Inferior parietal cortex (tissue), 1 donor: ENCODE data around the gene ATP6V0E2.
A peak's percentile ranks its signal among the peaks of the same experiment; 100 is the strongest.
"Not testable (repeated sequence)": the region's sequence is repeated elsewhere in the genome, so short reads cannot be mapped to it uniquely, and the experiment has no call there.

Source experiments
- DNase-seq: peaks from one replicate; pipeline ENCODE4 v3.0.0-alpha.2; 2016; ENCODE audit errors: extremely low spot score

ATP6V0E2 gene

GRCh38 chr7:149873074-149873969 lies at the start of gene ATP6V0E2:
TSS of gene ATP6V0E2 (plus strand) at chr7:149873969. CDS start at chr7:149874066, 97 bp downstream.
- peak; percentile 95 for DNase-seq

GRCh38 chr7:149824301-149824741 lies 49.4 kb upstream of the ATP6V0E2 start:
- no peak for DNase-seq

- no peak for DNase-seq
Measured at GRCh38 chr7:149824748-149825566, 48.8 kb upstream of the ATP6V0E2 start.

- DNase-seq = no peak
Measured at GRCh38 chr7:149825567-149826343, 48.0 kb upstream of the ATP6V0E2 start.

GRCh38 chr7:149826344-149827088 lies 47.3 kb upstream of the ATP6V0E2 start:
- no peak for DNase-seq

GRCh38 chr7:149827089-149827981 lies 46.4 kb upstream of the ATP6V0E2 start:
- no peak for DNase-seq

- no peak for DNase-seq
Measured at GRCh38 chr7:149828357-149829309, 45.1 kb upstream of the ATP6V0E2 start.

GRCh38 chr7:149830527-149830926 lies 43.2 kb upstream of the ATP6V0E2 start:
- DNase-seq = not testable (repeated sequence)

GRCh38 chr7:149830997-149831740 lies 42.6 kb upstream of the ATP6V0E2 start:
- no peak for DNase-seq

- DNase-seq = no peak
Measured at GRCh38 chr7:149831741-149832219, 42.0 kb upstream of the ATP6V0E2 start.

- DNase-seq = no peak
Measured at GRCh38 chr7:149832332-149833041, 41.3 kb upstream of the ATP6V0E2 start.

- DNase-seq = no peak
Measured at GRCh38 chr7:149833495-149834130, 40.2 kb upstream of the ATP6V0E2 start.

- no peak for DNase-seq
Measured at GRCh38 chr7:149834601-149835000, 39.2 kb upstream of the ATP6V0E2 start.

GRCh38 chr7:149836434-149836833 lies 37.3 kb upstream of the ATP6V0E2 start:
- DNase-seq = no peak

GRCh38 chr7:149837564-149838223 lies 36.1 kb upstream of the ATP6V0E2 start:
- DNase-seq = no peak
